ENCODE results near the gene SUSD4.
"Not testable (repeated sequence)": the region's sequence is repeated elsewhere in the genome, so short reads cannot be mapped to it uniquely, and the experiment has no call there.

SUSD4 gene

DNA sequence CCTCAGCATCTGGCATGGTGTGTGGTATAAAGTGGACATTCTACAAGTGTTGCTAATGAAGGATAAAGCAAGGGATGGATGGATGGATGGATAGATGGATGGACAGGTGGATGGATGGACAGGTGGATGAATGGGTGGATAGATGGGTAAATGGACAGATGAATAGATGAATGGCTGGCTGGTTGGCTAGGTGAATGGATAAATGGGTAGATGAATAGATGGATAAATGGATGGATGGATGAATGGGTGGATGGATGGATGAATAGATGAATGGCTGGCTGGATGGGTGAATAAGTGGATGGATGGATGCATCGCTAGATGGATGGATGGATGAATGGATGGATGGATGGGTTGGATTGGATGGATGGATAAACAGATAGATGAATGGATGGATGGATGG, 66.2 kb downstream of the SUSD4 start:
- no peak for DNase-seq (ENCODE audit: low read depth in 2 of 3, low spot score in 1 of 3)

DNA sequence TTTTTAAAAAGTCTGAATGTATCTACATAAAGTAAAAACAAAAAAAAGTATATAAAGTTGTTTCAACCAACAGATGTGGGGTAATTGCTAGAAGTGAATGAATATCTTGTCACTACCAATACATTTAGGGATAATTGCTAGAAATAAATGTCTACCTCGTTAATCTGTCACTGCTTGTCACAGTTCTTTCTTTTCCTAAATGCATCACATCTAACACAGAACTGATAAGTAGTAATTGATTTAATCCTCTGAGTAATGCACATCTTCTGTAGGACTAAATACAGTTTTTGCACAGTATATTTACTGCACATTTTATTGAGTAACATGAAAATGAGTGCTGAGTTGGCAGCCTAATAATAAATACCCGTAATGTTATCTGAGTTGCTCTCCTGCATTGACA, 72.2 kb downstream of the SUSD4 start:
- no peak for DNase-seq (ENCODE audit: low read depth in 2 of 3, low spot score in 1 of 3)

DNA sequence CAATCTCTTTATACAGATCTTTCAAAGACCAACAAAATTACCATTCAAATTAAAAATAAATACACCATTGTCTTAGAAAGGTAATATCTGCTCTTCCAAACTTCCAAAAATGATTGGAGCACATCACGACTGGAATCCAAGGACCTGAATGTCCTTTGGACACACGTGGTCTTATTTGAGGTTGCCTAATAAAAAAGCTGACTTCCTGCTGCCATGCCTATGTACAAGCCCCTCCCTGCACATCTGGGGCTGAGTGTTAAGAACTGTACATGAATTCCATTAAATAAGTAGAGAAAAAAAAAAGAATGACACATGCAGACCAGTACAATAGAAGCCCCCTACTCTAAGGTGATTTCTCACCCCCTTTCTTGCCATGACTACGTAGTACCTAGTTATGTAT, 73.6 kb downstream of the SUSD4 start:
- no peak for DNase-seq (ENCODE audit: low read depth in 2 of 3, low spot score in 1 of 3)

DNA sequence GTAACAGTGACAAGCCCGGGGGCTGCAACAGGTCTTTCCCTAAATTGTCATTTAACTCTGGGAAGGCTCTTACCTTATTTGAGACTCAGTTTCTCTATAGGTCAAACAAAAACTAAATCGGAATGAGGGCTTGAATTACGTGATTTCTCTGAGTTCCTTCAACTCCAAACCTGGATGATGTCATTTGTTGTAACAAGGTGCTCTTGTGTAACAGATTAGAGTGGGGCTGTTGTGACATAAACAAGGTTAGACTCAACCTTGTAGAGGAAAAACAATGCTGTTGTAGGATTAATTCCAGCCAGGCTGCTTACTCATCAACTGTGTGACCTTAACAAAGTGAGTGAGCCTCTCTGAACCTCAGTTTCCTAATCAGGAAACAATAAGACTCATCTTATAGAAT, 74.4 kb downstream of the SUSD4 start:
- no peak for DNase-seq (ENCODE audit: low read depth in 2 of 3, low spot score in 1 of 3)

DNA sequence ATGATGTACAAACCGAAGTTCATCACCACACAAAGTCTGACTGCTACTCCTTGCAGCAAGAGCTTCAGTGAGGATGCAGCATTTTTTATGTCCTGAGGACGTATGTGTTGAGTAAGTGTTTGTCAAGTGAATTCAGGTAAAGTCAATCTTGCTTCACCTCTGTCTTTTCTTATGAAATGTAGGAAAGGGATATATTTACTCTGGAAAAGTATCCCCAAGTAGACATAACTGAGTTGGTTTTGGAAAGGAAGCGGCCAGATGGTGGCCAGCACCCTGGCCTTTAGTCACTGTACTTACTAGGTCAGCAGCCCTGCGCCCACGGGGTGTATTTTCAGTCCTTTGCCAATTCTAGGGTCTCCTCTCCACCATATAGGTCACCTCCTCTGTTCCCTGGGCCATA, 75.2 kb downstream of the SUSD4 start:
- no peak for DNase-seq (ENCODE audit: low read depth in 2 of 3, low spot score in 1 of 3)

DNA sequence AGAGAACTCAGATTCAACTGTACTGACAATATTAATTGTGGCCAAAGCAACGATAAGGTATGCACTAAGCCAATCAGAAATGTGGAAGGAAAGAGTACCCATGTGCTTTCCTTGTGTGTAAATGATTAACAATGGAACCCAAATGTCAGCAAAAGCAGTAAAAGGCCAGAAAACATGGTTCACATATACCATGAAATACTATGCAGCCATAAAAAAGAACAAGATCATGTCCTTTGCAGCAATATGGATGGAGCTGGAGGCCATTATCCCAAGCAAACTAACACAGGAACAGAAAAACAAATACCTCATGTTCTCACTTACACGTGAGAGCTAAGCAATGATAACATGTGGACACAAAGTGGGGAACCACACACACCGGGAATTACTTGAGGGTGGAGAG, 78.5 kb downstream of the SUSD4 start:
- no peak for DNase-seq (ENCODE audit: low read depth in 2 of 3, low spot score in 1 of 3)

DNA sequence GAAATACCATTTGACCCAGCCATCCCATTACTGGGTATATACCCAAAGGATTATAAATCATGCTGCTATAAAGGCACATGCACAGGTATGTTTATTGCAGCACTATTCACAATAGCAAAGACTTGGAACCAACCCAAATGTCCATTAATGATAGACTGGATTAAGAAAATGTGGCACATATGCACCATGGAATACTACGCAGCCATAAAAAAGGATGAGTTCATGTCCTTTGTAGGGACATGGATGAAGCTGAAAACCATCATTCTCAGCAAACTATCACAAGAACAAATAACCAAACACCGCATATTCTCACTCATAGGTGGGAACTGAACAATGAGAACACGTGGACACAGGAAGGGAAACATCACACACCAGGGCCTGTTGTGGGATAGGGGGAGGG, 80.3 kb downstream of the SUSD4 start:
- DNase-seq (ENCODE audit: low read depth in 2 of 3, low spot score in 1 of 3), result not testable (repeated sequence)

DNA sequence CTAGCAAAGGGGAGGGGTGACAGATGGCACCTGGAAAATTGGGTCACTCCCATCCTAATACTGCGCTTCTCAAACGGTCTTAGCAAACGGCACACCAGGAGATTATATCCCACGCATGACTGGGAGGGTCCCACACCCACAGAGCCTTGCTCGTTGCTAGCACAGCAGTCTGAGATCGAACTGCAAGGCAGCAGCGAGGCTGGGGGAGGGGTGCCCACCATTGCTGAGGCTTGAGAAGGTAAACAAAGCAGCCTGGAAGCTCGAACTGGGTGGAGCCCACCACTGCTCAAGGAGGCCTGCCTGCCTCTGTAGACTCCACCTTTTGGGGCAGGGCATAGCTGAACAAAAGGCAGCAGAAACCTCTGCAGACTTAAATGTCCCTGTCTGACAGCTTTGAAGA, 85.7 kb downstream of the SUSD4 start:
- not testable (repeated sequence) for DNase-seq (ENCODE audit: low read depth in 2 of 3, low spot score in 1 of 3)

DNA sequence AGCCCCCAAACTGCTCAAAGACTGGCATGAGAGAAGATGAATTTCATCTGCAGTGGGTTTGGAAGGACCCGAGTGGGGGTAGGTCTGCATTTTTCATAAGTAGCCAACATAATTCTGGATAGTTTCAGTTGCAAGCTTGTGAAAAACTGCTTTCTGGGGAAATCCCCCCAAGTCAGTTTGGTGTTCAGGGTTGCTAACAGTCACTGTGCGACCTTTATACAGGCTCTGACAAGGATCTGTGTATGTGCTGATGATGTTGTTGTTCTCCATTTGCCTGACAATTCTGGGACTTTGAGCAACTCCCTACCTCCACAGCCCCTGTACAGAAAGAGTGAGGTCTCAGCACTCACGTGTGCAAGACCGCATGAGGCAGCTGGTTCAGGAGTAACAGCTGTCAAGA, 87.9 kb downstream of the SUSD4 start:
- DNase-seq (ENCODE audit: low read depth in 2 of 3, low spot score in 1 of 3), result no peak

DNA sequence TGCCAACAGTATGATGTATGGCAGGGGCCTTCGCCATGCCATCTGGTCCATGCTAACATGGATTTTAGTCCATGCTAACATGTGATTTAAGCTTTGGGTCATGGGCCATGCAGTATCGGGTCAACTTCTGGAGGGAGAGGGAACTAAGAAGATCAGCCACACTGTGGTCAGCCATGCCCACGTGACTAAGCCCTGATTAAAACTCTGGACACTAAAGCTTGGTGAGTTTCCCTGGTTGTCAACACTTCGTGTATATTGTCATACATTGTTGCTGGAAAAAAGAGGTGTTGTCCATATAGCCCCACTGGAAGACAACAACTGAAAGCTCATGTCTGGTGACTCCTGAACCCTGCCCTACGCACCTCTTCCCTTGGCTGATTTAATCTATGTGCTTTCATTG, 90.5 kb downstream of the SUSD4 start:
- no peak for DNase-seq (ENCODE audit: low read depth in 2 of 3, low spot score in 1 of 3)

DNA sequence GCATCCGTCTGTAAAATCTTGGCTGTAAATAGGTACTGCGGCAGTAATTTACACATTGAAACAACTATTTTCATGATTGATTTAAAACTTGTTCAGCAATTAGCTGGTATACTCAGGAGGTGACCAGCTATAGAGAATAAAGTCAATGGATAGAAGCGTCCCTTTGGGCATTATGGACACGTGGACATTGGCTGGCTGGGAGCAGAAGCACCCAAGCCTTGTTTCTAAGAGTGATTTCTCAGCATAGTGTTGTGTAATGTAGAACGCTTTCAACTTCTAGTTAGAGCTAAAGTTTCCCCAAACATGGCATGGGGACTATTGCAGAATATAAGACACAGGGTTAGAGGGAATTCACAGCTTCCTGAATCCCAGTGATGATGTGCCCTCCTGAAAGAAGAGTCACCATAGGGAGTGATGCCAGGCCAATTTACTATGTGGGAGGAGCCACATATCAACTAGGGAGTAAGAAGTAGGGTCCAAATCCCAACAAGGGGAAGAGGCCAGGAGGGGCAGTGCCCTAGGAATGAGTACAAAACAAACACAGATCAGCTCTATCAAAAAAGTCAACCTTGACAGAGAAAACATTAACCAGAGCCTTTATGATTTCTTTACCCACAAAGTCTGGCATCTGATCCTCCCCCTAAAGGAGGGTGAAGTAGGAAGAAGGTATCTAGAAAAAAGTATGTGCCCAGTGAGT, 92.7 kb downstream of the SUSD4 start:
- DNase-seq (ENCODE audit: low read depth in 2 of 3, low spot score in 1 of 3), result no peak

DNA sequence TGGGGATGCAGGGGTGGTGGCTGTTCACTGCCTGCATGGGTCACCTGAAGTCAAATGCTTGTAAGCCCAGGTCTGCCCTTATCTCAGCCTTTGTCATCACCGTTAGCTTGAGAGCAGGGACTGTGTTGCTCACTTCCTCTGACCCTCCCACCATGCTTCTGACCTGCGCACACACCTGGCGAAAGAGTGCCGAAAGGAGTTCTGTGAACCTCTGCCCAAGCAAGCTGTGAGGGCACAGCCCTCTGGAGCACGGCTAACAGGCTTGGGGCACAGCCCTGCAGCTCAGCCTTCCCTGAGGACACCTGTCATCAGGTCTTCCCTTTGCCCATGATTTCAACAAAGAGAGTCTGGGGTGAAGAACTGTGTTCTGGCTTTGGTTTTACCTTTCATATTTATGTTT, 93.8 kb downstream of the SUSD4 start:
- DNase-seq (ENCODE audit: low read depth in 2 of 3, low spot score in 1 of 3), result no peak

DNA sequence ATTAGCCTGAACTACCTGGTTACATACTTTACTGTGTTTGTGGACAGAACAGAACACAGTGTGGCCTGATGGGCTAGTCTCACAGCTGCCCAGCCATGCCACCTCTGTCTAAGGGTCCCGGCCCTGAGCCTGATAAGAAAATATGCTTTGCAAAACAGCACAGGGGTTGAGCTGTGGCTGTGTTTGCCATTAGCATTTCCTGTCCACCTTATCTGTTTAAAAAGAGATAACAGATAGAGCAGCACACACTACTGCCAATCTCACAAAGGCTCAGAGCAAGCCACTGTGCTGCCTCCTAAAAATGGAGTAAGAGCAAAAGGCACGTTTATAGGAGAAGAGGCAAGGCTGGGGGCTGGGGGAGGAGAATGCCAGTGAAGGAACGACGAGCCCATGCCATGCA, 95.0 kb downstream of the SUSD4 start:
- no peak for DNase-seq (ENCODE audit: low read depth in 2 of 3, low spot score in 1 of 3)

DNA sequence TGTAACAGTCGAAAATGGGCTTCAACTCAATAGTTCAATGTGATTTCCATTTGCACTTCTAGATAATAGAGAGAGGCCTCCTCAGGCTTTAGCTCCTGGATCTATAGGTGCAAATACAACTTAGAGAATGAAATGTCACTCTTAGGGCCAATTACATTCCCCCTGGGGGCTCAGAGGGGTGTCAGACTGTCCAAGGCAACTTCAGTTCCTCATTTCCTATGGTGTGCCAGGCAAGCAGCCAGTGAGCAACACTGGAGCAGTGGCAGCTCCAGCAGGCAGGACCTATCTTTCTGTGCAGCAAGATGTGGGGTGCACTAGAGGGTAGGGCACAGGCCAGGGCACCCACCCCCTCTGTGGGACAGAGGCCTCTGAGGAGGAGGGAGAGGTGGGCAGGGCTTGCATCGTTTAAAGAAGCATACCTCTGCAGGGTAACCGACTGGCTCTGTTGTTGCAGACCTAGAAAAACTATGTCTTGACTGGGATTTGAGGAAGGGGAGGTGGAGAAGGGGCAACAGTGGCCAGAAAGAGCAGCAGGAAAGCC, 97.3 kb downstream of the SUSD4 start:
- no peak for DNase-seq (ENCODE audit: low read depth in 2 of 3, low spot score in 1 of 3)

DNA sequence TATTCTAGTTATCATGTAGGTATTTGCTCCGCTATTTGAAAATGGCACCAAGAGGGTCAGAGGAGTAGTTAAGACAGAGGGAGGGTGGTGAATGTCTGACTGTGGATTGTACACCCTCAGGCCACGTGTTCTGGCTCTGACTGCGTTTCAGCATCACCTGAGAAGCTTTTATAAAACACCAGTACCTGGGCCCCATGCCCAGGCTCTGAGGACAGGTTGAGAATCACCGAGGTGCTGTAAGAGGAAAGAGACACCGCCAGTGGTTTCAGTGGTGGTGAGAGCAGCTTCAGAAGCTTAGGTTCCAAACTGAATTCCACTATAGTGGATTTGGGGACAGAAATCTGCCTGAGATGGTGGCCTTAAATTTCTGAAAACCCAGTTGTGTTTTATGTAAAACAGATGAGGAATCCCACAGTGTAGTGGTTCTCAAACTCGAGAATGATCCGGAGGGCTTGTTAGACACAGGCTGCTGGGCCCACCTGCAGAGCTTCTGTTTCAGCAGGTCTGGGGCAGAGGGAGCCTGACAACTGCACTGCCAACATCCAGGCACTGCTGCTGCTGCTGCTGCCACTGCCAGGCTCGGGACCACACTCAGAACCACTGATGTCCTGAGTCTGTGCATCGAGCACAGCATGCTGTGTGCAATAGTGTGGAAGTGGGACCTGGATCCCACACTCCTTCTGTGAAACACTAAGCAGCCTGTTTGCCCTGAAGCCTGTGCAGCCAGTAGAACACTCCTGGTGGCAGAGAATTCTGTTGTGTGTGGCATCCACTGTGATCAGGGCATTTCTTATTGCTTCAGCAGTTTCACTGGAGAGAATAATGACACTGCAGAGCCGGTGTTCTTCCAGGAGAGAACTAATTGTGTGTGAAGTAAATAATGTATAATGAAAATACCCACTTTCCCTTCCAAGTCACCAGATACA, 98.7 kb downstream of the SUSD4 start:
- DNase-seq (ENCODE audit: low read depth in 2 of 3, low spot score in 1 of 3), result no peak

DNA sequence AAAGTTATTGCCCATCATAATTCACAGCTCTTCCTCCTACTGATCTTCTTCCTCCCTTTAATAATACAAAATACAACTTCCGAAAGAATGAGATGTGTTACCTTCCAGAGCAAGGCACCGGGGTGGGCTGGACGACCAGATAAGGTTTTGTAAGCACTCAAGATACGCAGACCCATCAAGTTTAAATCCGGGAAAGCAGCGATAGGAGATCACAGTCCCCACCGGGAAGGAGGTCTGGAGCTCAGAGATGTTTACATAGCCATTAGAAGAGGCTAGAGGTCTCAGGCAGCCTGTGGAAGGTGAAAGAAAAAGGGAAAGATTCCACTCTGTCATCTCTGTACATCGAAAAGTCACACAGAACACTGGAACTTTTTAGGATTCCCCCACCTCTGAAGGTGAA, 99.4 kb downstream of the SUSD4 start:
- no peak for DNase-seq (ENCODE audit: low read depth in 2 of 3, low spot score in 1 of 3)

DNA sequence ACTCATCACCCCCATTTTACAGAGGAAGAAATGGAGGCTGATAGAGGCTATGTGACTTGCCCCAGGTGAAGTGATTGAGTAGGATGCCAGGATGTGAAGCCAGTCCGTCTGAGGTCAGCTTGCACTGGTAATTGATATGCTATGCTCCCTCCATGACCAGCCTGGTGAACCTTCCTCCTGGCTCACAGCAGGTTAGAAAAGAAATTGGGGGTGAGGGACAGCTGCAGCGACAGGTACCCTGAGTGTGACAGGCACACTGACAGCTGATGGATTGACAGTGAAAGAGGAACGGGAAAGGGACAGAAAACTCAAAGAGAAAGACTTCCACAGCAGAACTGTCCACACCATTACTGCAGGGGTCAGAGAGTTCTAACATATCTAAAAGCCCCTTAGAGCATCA, 102.1 kb downstream of the SUSD4 start:
- DNase-seq (ENCODE audit: low read depth in 2 of 3, low spot score in 1 of 3), result no peak

DNA sequence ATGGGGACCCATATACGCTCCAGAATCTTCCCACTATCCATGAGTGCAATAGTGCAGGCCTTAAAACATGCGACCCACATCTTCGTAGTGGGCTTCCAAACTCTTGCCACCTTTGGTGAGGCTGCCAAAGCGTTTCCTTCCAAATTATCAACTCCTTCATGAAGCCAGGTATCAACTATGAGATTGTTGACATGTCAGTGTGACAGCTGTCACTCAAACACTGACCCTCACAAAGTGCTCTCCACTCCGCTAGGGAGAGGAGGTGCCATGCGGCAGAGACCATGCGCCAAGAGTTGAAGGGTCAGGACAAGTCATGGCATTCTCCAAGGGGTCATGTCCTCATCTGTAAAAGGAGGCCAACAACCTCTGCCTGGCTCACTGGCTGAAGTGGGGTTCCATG, 103.3 kb downstream of the SUSD4 start:
- DNase-seq (ENCODE audit: low read depth in 2 of 3, low spot score in 1 of 3), result no peak

DNA sequence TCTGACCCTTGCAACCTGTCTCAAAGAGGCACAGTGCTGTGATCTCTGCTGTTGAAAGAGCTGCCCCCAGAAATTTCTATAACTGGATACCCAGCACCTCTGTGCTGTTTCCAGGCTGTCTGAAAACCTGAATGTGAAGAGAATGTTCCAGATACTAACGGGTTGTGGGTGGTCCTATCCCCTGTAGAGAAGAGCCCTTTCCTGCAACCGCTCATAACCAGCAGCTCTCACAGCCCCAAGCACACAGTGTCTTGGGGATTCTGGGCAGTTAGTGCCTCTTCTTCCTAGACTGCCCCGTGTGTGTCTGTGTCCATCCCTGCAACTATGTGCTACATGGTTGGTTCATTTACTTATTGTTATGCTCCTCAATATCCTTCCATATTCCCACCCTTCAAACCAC, 104.5 kb downstream of the SUSD4 start:
- DNase-seq (ENCODE audit: low read depth in 2 of 3, low spot score in 1 of 3), result no peak

DNA sequence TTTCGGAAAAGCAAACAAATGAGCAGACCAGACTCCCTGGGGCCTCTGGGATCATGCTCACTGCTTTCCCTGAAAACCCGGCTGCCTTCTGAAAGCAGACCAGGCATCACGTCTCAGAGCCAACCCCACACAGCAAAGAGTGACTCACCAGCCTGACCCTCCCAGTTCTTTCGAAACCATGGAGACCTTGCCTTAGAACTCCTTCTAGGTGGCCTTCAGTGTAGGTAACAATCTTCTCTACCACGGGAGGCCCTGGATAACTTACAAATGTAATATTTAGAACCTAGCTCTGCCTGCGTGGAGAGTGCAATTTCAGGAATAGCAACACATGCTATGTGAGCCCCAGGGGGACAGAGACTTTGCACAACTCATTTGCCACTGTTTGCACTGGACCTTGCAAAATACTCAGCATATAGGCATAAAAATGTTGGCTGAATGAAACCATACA, 105.2 kb downstream of the SUSD4 start:
- no peak for DNase-seq (ENCODE audit: low read depth in 2 of 3, low spot score in 1 of 3)

DNA sequence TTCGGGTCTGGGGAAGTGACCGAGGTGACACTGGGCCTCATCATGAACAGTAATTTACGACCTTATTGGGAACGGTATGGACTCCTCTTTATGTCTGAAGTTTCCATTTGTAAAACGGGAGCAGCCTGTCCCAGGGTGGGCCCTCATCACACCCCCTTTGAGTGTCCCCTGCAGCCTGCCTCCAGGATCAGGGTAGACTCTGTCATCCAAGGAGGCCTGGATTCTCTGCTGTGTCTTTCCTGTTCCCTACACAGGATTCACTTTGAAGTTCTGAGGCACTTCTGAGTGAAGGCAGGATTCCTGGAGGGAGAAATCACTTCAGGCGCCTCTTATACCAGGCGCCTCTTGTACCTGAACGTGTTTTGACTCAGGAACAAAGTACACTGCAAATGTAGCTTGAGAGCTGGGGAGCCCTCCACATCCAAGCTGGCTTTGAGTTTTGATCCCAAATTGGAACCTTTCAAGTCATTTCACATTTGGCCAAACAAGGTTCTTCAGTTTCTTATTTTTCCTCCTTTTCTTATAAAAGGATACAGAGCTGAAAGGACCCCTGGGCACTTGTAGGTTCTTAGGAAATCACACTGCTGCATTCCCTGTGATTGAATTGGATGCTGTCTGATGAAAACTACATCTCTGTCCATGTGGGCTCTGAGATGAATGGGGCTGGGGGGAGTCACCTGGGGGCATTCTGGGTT, 106.0 kb downstream of the SUSD4 start:
- DNase-seq (ENCODE audit: low read depth in 2 of 3, low spot score in 1 of 3), result no peak

DNA sequence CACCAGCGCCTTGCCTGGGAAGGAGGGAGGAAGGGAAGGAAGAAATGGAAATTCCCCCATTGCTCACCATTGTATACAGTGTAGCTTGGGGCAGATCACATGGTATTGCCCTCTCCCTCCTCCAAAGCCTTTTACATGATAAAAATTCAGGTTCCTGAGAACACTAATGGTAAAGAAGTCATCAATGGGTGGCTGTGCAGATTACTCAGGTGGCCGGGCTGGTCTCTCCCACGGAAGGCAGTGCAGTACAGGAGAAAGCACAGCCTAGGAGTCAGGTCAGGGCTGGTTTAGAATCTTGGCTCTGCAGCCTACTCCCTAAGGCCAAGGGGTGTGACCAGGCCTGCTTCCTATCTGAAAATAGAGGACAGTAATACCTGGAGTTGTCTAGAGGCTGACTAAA, 107.9 kb downstream of the SUSD4 start:
- DNase-seq (ENCODE audit: low read depth in 2 of 3, low spot score in 1 of 3), result no peak

All from stimulated activated CD4-positive, alpha-beta T cell treated with anti-CD3 and anti-CD28 coated beads, Interleukin-12 subunit alpha, Interleukin-12 subunit beta, amount 100 ng/mL, for 48 hours (primary cell).